HG02884 (cell line): ENCODE data around the gene ATXN7L1.
"Not testable (repeated sequence)": the region's sequence is repeated elsewhere in the genome, so short reads cannot be mapped to it uniquely, and the experiment has no call there.

Experiments
- ATAC-seq: cut with Tn5 transposase; IDR thresholded peaks from one replicate; pipeline ENCODE4 v1.9.1; 2021; ENCODE audit warnings: mild to moderate bottlenecking, moderate library complexity; ENCODE audit not compliant: unreplicated experiment

The ATXN7L1 gene

DNA sequence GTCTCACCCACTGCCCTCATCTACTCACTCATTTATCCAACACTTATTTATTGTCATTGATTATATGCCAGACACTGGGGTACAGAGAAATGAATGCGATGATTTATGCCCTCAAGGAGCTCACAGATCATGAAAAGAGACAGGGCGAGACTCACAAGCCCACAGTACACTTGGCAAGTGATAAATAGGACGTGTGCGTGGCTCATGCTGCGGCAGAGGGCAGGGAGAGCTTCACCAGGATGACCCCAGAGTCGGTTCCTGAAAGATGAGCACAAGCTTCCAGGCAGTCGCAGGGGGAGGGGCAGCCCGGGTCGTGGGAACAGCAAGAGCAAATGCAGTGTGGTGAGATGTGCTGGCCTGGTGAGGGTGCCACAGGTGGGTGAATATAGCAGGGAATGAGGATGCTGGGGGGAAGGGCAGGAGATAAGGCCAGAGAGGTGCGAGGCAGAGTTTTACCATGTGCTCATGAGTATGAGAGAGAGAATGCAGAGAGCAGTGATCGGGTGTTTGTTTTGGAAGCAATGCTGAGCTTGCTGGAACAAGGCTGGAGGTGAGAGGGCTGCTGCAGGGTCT is 70.9 kb downstream of the ATXN7L1 start:
- ATAC-seq = no peak

GRCh38 chr7:105803429-105803736 is 73.0 kb downstream of the ATXN7L1 start:
- no peak for ATAC-seq

GRCh38 chr7:105802604-105803428 is 73.6 kb downstream of the ATXN7L1 start:
- no peak for ATAC-seq

DNA sequence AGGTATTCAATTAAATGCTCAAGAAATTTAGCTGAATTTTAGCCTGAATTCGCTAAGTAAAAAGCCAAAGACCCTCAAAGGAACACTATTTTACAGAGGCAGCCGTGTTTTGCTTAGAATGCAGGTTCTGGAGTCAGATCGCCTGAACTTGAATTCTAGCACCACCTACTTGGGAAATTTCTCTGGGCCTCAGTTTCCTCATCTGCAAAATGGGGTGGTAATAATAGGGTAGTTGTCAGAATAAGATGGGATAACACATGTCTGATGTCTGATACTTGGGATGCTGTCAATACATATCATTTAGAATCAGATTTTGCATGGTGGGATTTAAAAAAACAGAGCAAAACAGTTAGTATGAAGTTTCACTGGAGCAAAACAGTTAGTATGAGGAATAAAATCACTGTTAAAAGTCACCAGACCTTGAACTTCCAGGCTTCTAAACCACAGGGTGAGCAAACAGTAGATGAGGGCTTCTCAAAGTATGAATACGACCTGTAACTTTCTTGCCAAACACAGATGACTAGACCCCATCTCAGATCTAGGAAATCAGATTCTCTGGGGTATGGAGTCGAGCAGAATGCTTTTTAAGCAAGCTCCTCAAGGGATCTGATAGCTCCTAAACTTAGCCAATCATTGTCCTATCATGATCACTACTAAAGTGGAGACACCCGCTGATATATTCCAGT is 75.4 kb downstream of the ATXN7L1 start:
- no peak for ATAC-seq

DNA sequence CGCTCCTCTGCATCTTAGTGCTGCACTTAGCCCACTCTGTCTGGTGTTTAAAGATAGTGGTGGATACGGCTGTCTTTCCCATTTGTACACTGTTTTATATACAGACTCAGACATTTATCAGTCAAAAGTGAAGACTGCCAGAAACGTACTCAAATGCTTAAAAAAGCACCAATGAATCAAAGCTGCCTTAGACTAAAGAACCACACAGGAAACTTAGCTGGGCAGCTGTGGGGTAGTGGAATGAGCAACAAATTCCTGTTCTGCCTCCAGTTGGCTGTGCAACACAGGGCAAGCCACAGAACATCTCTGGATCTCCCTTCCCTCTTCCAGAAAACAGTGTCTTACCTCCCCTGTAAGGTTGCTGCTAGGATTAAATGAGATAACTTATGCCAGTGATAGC is 76.0 kb downstream of the ATXN7L1 start:
- no peak for ATAC-seq

DNA sequence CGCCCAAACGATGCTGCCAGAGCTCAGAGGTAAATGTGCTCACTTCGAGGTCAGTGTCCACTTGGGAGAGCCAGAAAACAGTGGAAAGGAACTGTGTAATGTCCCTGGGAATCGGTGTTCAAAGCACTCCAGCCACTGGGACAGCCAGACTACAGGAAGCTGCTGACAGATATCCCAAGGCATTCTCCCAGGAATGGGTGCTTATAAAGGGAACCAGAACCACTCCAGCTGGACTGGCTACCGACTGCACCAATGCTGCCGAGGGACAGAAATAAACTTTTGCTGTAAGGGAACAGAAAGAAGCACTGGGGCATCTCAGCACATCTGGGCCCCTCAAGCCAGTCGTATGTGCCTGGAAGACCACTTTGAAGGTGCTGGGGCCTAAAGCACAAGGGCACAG is 76.7 kb downstream of the ATXN7L1 start:
- no peak for ATAC-seq

- ATAC-seq = no peak
Measured at GRCh38 chr7:105799006-105799405, 77.4 kb downstream of the ATXN7L1 start.

- no peak for ATAC-seq
Measured at GRCh38 chr7:105797652-105798051, 78.7 kb downstream of the ATXN7L1 start.

DNA sequence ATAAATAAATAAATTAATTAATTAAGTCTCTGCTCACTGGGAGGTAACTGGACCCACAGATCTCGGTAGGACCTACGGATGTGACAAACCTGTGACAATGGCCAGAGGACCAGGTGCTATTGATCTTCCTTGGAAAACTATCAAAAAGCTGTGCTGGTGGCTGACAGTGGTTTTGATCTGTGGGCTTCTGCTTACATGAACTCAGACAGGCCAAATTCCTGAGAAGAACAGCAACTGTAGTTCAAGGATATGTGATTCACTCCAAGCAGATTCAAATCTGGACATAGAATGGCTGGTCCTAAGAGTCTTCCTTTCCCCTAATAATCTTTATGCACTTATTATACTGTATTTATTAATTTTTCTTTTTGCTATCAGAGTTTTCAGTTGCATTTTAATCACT is 80.0 kb downstream of the ATXN7L1 start:
- ATAC-seq = no peak

GRCh38 chr7:105794741-105795729 is 81.4 kb downstream of the ATXN7L1 start:
- no peak for ATAC-seq

DNA sequence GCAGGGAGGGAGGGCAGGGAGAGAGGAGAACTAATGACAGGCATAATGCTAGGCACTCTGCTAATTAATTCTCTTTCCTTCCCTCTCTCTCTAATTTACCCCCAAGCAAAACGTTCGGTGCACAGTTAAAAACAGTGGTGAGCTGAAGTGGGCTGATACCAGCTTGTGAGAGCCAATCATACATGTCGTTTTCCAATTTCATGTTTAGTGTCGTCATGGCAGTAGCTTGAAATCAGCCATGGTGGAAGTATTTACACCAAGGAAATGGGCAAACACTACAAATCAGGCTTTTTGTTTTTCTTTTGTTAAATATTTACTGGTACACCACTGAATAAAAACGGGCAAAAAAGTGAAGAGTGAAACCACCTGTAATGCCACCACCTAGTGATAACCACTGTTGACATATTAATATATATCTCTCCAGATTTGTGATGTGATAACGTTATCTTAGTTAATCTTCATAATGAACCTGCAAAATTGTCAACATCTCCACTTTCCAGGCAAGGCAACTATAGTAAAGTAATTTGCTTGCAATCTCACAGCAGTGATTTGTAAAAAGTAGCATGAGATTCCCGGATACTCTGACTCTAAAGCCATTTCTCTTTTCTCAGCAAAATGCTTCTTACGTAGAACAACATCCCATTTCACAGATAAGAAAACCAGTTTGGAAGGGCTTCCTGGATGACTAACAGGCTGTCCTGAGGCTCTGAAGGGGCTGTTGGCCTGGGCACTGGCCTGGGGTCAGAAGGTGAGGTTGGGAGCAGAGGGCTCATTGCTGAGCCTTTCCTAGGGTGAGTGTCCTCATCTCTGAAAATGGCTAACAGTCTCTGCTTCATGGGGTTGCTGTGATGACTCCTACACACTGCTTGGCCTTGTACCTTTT is 83.7 kb downstream of the ATXN7L1 start:
- no peak for ATAC-seq

DNA sequence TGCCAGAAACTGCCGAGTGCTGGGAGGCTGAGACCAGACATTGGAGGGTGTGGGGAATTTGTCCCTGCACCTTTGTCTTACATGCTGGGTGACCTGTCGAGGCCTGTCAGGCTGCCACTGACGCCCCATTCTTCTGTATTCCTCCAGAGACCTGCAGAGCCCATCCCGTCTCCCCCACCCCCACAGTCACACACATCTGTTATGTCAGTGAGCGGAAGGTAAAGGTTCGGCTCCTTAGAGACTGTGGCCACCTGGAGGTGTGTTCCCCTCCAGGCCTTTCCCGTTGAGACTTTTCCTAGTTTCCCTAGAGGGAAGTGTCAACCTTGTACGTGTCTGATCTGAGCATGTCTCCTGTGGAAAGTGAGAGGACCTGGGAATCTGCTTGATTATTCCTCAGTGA is 84.5 kb downstream of the ATXN7L1 start:
- ATAC-seq = no peak

DNA sequence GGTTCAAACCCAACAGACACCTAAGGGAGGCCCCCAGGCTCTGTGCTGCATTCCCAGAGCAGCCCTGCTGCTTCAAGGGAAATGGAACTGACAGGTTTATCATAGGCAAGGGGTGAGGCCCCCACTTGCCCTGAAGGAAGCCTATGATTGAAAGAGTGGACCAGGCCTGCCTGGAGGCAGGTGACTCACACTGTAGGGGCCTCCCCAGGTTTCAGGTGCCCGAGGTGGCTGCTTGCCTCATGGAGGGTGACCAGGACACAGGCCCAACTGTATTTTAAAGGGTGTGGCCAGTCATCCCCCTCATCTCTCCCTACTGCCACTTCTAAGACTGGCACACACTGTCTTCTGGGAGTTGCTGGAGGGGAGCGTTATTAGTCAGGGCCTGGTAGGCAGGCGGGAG is 85.4 kb downstream of the ATXN7L1 start:
- no peak for ATAC-seq

GRCh38 chr7:105790452-105790851 is 85.9 kb downstream of the ATXN7L1 start:
- not testable (repeated sequence) for ATAC-seq

DNA sequence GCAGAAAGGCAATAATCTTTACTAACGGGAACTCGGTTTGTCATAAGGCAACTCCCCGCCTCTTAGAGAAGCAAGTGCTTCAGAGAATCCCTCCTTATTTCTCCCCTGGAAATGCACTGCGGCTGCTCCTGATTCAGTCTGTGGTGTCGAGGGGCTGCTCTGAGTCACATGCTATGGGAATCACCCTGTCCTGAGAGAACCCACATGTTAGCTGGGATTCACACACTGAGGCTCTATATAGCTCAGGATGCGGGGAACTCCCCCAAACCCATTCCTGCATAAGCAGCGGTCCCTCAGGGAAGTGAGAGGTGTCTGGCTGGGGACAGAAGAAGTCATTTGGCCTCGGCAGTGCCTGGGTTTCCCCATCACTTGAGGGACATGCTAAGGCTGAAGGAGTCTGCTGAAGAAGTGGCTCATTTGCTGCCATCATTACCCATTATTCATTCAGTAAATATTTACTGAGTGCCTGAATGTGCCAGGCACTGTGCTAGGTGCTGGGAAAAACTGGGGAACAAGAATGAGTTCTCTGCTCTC is 87.5 kb downstream of the ATXN7L1 start:
- ATAC-seq = no peak

- ATAC-seq = no peak
Measured at GRCh38 chr7:105788356-105788755, 88.0 kb downstream of the ATXN7L1 start.

- no peak for ATAC-seq
Measured at GRCh38 chr7:105787793-105788192, 88.6 kb downstream of the ATXN7L1 start.

GRCh38 chr7:105786520-105787470 is 89.6 kb downstream of the ATXN7L1 start:
- ATAC-seq = no peak
